ENCODE results near the gene CMYA5. TPM values are rescaled to one million over a fixed set of nuclear protein-coding genes. Genes with fewer than 3 reads are reported as not detected.

CMYA5 gene
- total RNA-seq, 1 experiment from 2014 or later = 0.81 TPM

GRCh38 chr5:79746642-79747569, 57.3 kb downstream of the CMYA5 start:
- POLR2A ChIA-PET (ENCODE audit: unreplicated experiment) = no interaction called here
- no peaks in the 10 kb centered on the region for H3K27me3 ChIP-seq (ENCODE audit: insufficient read depth, low read depth)

GRCh38 chr5:79750611-79751510, 61.2 kb downstream of the CMYA5 start:
- Histone ChIP-seq H2AFZ (no peak overlapping the region), H3K4me1 (replicated peaks; ENCODE audit: insufficient read depth) (no peaks in the 10 kb centered on the region), H3K79me2 (ENCODE audit: low read depth) (no peaks in the 10 kb centered on the region), H3K9me2 (ENCODE audit: insufficient read depth) (no peaks in the 10 kb centered on the region), H3K4me2 (no peak overlapping the region), H3F3A (ENCODE audit: insufficient read depth, low read depth) (no peaks in the 10 kb centered on the region), H3K36me3 (ENCODE audit: low read depth) (no peaks in the 10 kb centered on the region), H3K9me3 (ENCODE audit: insufficient read depth, low read depth) (no peaks in the 10 kb centered on the region), H3K27me3 (ENCODE audit: insufficient read depth, low read depth) (no peaks in the 10 kb centered on the region), H4K20me1 (ENCODE audit: insufficient read depth) (no peaks in the 10 kb centered on the region), H3K27ac (no peak overlapping the region), H3K4me3 (no peak overlapping the region)
- DNase-seq = no peak
- CTCF ChIA-PET = no interaction called here
- TF ChIP-seq EZH2 (IDR thresholded peaks at IDR 0.05; ENCODE audit: low read depth) = no peak
- intact Hi-C loops (cut with micrococcal nuclease; ENCODE audit: unreplicated experiment) = no loop called here
- POLR2A ChIA-PET (ENCODE audit: unreplicated experiment) = no interaction called here
- BruUV-seq (replicated peaks) = no TSS peak

More at GRCh38 chr5:79746642-79747569, 57.3 kb downstream of the CMYA5 start:
- no peak for DNase-seq
- no TSS peak for BruUV-seq (replicated peaks)
- Histone ChIP-seq H2AFZ (no peak overlapping the region), H3K27ac (no peak overlapping the region), H3K4me2 (no peak overlapping the region), H3K79me2 (ENCODE audit: low read depth) (no peaks in the 10 kb centered on the region), H4K20me1 (ENCODE audit: insufficient read depth) (no peaks in the 10 kb centered on the region), H3K4me1 (replicated peaks; ENCODE audit: insufficient read depth) (no peaks in the 10 kb centered on the region), H3K36me3 (ENCODE audit: low read depth) (no peaks in the 10 kb centered on the region), H3K4me3 (no peak overlapping the region), H3F3A (ENCODE audit: insufficient read depth, low read depth) (no peaks in the 10 kb centered on the region), H3K9me2 (ENCODE audit: insufficient read depth) (no peaks in the 10 kb centered on the region), H3K9me3 (ENCODE audit: insufficient read depth, low read depth) (no peaks in the 10 kb centered on the region)
- no peak for TF ChIP-seq EZH2 (IDR thresholded peaks at IDR 0.05; ENCODE audit: low read depth)
- CTCF ChIA-PET = no interaction called here
- intact Hi-C loops (cut with micrococcal nuclease; ENCODE audit: unreplicated experiment) = no loop called here

- TF ChIP-seq EZH2 (IDR thresholded peaks at IDR 0.05; ENCODE audit: low read depth) (no peak), CTCF (conservative IDR thresholded peaks at IDR 0.05) (no peak)
- Histone ChIP-seq H3K36me3 (ENCODE audit: low read depth) (no peaks in the 10 kb centered on the region), H3K27me3 (ENCODE audit: insufficient read depth, low read depth) (no peaks in the 10 kb centered on the region), H3K4me3 (no peak overlapping the region), H3K4me2 (no peak overlapping the region), H3K4me1 (replicated peaks; ENCODE audit: insufficient read depth) (no peaks in the 10 kb centered on the region), H3K27ac (no peak overlapping the region), H3F3A (ENCODE audit: insufficient read depth, low read depth) (no peaks in the 10 kb centered on the region), H4K20me1 (ENCODE audit: insufficient read depth) (no peaks in the 10 kb centered on the region), H3K9me2 (ENCODE audit: insufficient read depth) (no peaks in the 10 kb centered on the region), H2AFZ (no peak overlapping the region), H3K9me3 (ENCODE audit: insufficient read depth, low read depth) (no peaks in the 10 kb centered on the region), H3K79me2 (ENCODE audit: low read depth) (no peaks in the 10 kb centered on the region)
- DNase-seq = no peak
- ChIA-PET CTCF (no interaction called here), POLR2A (ENCODE audit: unreplicated experiment) (no interaction called here)
- intact Hi-C loops (cut with micrococcal nuclease; ENCODE audit: unreplicated experiment) = no loop called here
- BruUV-seq (replicated peaks) = no TSS peak
Observed at GRCh38 chr5:79753092-79753491, 63.5 kb downstream of the CMYA5 start.
